Ovary (tissue), 9 donors: Measurements from ENCODE around the gene AP1G2. TPM values are rescaled to one million over a fixed set of nuclear protein-coding genes. Genes with fewer than 3 reads are reported as not detected.

Experiments used
- DNase-seq, 5 donors: peaks; one replicate each; pipeline ENCODE4 v3.0.0-alpha.2; 2019 to 2020
- H3K27ac ChIP-seq, 2 donors: fragments of 200-600 bp; one replicate each; pipeline versions ENCODE4 v1.5.1 to v1.8.0; 2019 to 2022
- H3K27me3 ChIP-seq: fragments of 200-600 bp; one replicate; pipeline ENCODE4 v1.8.0; 2022
- H3K36me3 ChIP-seq: fragments of 200-600 bp; sonication (generic); one replicate; pipeline ENCODE4 v1.5.1; 2019
- H3K4me1 ChIP-seq: one replicate; pipeline ENCODE4 v1.8.1; 2013; ENCODE audit warnings: mild to moderate bottlenecking, moderate library complexity; ENCODE audit not compliant: insufficient read depth
- H3K4me3 ChIP-seq: fragments of 200-600 bp; sonication (generic); one replicate; pipeline ENCODE4 v1.5.1; 2017
- H3K9me3 ChIP-seq, 2 donors: fragments of 200-600 bp in 1 of 2; sonication (generic) in 1 of 2; one replicate each; pipeline versions ENCODE4 v1.5.1 to v1.8.1; 2013 to 2019; ENCODE audit warnings: mild to moderate bottlenecking in 1 of 2, moderate library complexity in 1 of 2
- CTCF ChIP-seq, 3 donors: fragments of 450-650 bp in 2 of 3; fragments of 200-600 bp in 1 of 3; IDR thresholded peaks; one replicate each; pipeline versions ENCODE4 v1.5.1 to v1.8.0; 2016 to 2022; ENCODE audit warnings: antibody characterized with exemption in 3 of 3, mild to moderate bottlenecking in 1 of 3
- EP300 ChIP-seq: sonication (generic); formaldehyde crosslinking; IDR thresholded peaks from one replicate; pipeline ENCODE4 v1.6.1; 2017; ENCODE audit warnings: antibody characterized with exemption
- POLR2A ChIP-seq: fragments of 450-650 bp; IDR thresholded peaks from one replicate; pipeline ENCODE4 v1.6.1; 2017; ENCODE audit warnings: antibody characterized with exemption, mild to moderate bottlenecking, moderate library complexity
- WGBS, 3 donors: extraction: QIAGEN DNeasy Blood & Tissue Kit in 1 of 3; methylation state at CpG; one replicate each; pipeline versions ENCODE4 v1.1.5 to v1.1.7; 2013 to 2017; 5-methylcytosine and 5-hydroxymethylcytosine counted together
- intact Hi-C, 4 donors: fragments of 100-400 bp; cut with DNase I; formaldehyde crosslinking; loops; one replicate each; pipeline versions ENCODE4 v1.11.0 to v1.15.1; 2022 to 2023
- polyA plus RNA-seq, 2 donors: library from polyadenylated mRNA; stranded (reverse); fragments of 200-250 nt in 1 of 2; fragments of 350-450 nt in 1 of 2; fragmentation: Illumina TruSeq in 1 of 2; extraction: RNeasy Lipid Tissue Mini Kit (QIAGEN cat#74804) in 1 of 2; gene quantifications; one replicate each; pipeline ENCODE4 v1.2.3, GENCODE V29; 2013 to 2014
- total RNA-seq, 7 donors: library from RNA; depleted of rRNA in 2 of 7; stranded (reverse); fragments of >200 nt in 2 of 7; fragmentation: NEBNext Ultra II Directional in 3 of 7; extraction: Animal tissue kit (Norgen Biotek cat#: 25700) in 3 of 7; gene quantifications; one replicate each; pipeline versions ENCODE4 v1.1.0 to v1.2.4, GENCODE V29; 2016 to 2023
- donor health status: DM: no; HTN: no; CAD: no; lungs with moderate emphysema.
- donor health status: DM: no; HTN: no; CAD: no.
- donor health status: Bipolar disorder and iron deficiency.
- donor health status: DM: yes; HTN: yes; CAD: no.
- donor health status: DM: no; HTN: no; CAD: no.
- donor health status: DM: yes; HTN: yes; CAD: no.

Gene AP1G2
- total and polyA plus RNA-seq, 9 donors, result 32.0 to 129 (median 87.6) TPM

GRCh38 chr14:23562822-23563472 lies 4.6 kb downstream of the AP1G2 start:
- DNase-seq, result peak in 3 of 5 donors; percentile 57 to 61 (median 59)
- no peaks in the 10 kb centered on the region for H3K4me1 ChIP-seq
- no peak overlapping the region for H3K4me3 ChIP-seq
- intact Hi-C loops, result loop anchor here in 2 of 4 donors (2.0 to 10.0 kb wide), 3 partner anchors 84 to 238 kb away; partner anchors contain the start of gene PABPN1 (in 1 of the 2)
- H3K9me3 ChIP-seq, result no peaks in the 10 kb centered on the region
- no peak for TF ChIP-seq EP300
- peak; percentile 69 to 87 (median 80) for TF ChIP-seq CTCF (IDR thresholded peaks at IDR 0.05)
- TF ChIP-seq POLR2A, result no peak
- H3K27me3 ChIP-seq, result no peaks in the 10 kb centered on the region
- H3K36me3 ChIP-seq, result no peaks in the 10 kb centered on the region
- H3K27ac ChIP-seq, result peak overlapping the region in 1 of 2 donors; percentile 49
- 79 to 84% (median 84%) methylated on average over 2 of the region's 2 CpGs for WGBS, 3 donors

- DNase-seq, result peak in 1 of 5 donors; percentile 34
- H3K4me3 ChIP-seq, result no peak overlapping the region
- TF ChIP-seq EP300, result no peak
- TF ChIP-seq CTCF (IDR thresholded peaks at IDR 0.05), result no peak
- TF ChIP-seq POLR2A, result no peak
- H3K27ac ChIP-seq, result peak overlapping the region in 1 of 2 donors; percentile 49
- intact Hi-C loops, result loop anchor here (2.0 to 10.0 kb wide), 4 partner anchors 83 to 237 kb away; partner anchors contain the start of gene PABPN1 (in 1 of the 4)
- H3K4me1 ChIP-seq, result peaks cover under 1% of the 10 kb centered on the region
- no peaks in the 10 kb centered on the region for H3K9me3 ChIP-seq
- WGBS, 3 donors, result 69 to 71% (median 69%) methylated on average over 15 of the region's 15 CpGs
- H3K36me3 ChIP-seq, result no peaks in the 10 kb centered on the region
- no peaks in the 10 kb centered on the region for H3K27me3 ChIP-seq
Measured at GRCh38 chr14:23561873-23562821, 5.4 kb downstream of the AP1G2 start.

DNA sequence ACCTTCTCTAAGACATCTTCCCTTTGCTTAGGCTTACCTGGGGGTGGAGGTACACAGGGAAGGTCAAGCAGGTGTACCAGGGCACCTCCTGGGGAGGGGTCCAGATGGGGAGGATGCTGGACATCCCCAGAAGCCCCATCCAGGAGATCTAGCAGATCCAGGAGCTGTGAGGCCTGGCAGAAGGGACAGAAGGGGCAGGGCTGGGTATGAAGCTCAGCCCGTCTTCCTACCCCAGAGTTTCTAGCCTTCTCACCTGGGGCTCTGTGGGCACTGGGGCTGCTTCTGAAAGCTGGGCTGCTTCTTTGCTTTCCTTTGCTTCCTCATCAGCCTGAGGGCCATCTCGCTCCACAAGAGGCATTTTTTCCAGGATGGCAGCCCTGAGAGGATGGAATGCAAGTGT lies 6.3 kb downstream of the AP1G2 start:
- no peak for DNase-seq
- no peaks in the 10 kb centered on the region for H3K36me3 ChIP-seq
- no peaks in the 10 kb centered on the region for H3K9me3 ChIP-seq
- no peak overlapping the region for H3K27ac ChIP-seq
- H3K4me1 ChIP-seq, result peaks cover 6% of the 10 kb centered on the region
- H3K4me3 ChIP-seq, result no peak overlapping the region
- 93 to 97% (median 95%) methylated on average over 2 of the region's 2 CpGs for WGBS, 3 donors
- H3K27me3 ChIP-seq, result no peaks in the 10 kb centered on the region
- TF ChIP-seq CTCF (IDR thresholded peaks at IDR 0.05), result no peak
- TF ChIP-seq POLR2A, result no peak
- no peak for TF ChIP-seq EP300
- intact Hi-C loops, result loop anchor here (2.0 to 10.0 kb wide), 4 partner anchors 82 to 236 kb away; partner anchors contain the start of gene PABPN1 (in 1 of the 4)

DNA sequence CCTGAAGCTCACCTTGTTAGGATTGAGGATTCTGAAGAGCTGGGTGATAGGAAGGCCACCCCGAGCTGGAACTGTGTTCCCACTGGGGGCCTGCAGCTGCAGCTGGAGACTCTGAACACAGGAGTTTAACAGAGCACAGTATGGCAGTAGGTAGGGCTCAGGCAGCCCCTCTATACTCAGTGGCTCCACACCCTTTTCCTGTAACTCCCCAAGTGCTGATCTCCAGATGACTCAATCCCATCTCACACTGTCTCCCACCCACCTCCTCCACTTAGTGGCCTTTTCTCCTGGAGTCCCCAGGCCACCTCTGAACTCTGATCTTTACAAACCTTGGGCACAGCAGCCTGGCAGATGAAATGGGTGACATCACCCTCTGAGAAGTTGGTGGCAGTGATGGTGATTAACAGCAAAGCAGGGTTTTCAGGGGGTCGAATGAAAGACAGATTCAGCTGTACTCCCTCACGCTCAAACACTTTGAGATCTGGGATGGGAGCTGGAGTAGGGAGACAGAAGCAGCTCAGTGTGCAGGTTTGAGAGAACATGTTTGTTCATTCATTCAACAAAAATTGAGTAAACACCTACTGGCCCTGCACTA lies 7.6 kb downstream of the AP1G2 start:
- WGBS, 3 donors, result 81 to 87% (median 82%) methylated on average over 3 of the region's 3 CpGs
- Histone ChIP-seq H3K4me3 (no peak overlapping the region), H3K36me3 (no peaks in the 10 kb centered on the region), H3K27me3 (no peaks in the 10 kb centered on the region), H3K9me3 (no peaks in the 10 kb centered on the region), H3K4me1 (peaks cover 6% of the 10 kb centered on the region), H3K27ac (no peak overlapping the region)
- DNase-seq, result no peak
- intact Hi-C loops, result loop anchor here (2.0 to 10.0 kb wide), 4 partner anchors 81 to 235 kb away; partner anchors contain the start of gene PABPN1 (in 2 of the 4)
- TF ChIP-seq POLR2A (no peak), EP300 (no peak), CTCF (IDR thresholded peaks at IDR 0.05) (no peak)
